Naive thymus-derived CD4-positive, alpha-beta T cell (primary cell): Measurements from ENCODE around the gene MMP17. TPM values are rescaled to one million over a fixed set of nuclear protein-coding genes. Genes with fewer than 3 reads are reported as not detected.

Experiments used
- polyA plus RNA-seq, 2 donors: library from polyadenylated mRNA; unstranded; fragments of 300-500 nt; fragmentation: Illumina TruSeq; gene quantifications; one replicate each; pipeline ENCODE4 v1.2.3, GENCODE V29; 2021
- total RNA-seq, 6 experiments: library from RNA in 5 of 6; stranded (reverse) in 5 of 6; gene quantifications; 1 replicate in 5 of 6; 2 replicates in 1 of 6; pipeline ENCODE4 v1.2.3 and lab custom pipeline; 2021 to 2026

The MMP17 gene
- total and polyA plus RNA-seq, 7 experiments from 2014 or later, result 1.1 to 9.3 TPM; not detected in 5

Other genes starting within 250 kb of the MMP17 start
- gene SFSWAP, start 117.3 kb upstream of the MMP17 start, total RNA-seq, result 100 to 1,000 TPM in 2 of 5 experiments, 10 to 100 TPM in 3; 65.6 to 120 (median 98.4) TPM
- 10 to 100 TPM; 16.9 to 23.9 TPM for gene SFSWAP, start 117.3 kb upstream of the MMP17 start, polyA plus RNA-seq
- 100 to 1,000 TPM in 1 of 5 experiments, 10 to 100 TPM in 4; 33.9 to 109 (median 43.8) TPM for gene ULK1, start 66.2 kb downstream of the MMP17 start, total RNA-seq
- 1 to 10 TPM in 1 of 2 donors, under 1 TPM in 1; 0.28 to 1.6 TPM for gene ULK1, start 66.2 kb downstream of the MMP17 start, polyA plus RNA-seq
- gene PUS1, start 100.9 kb downstream of the MMP17 start, total RNA-seq, result 10 to 100 TPM; 23.4 to 54.9 (median 49.2) TPM
- gene PUS1, start 100.9 kb downstream of the MMP17 start, polyA plus RNA-seq, result 10 to 100 TPM; 15.0 to 37.1 TPM
- 10 to 100 TPM; 62.2 to 86.8 (median 82.6) TPM for gene EP400, start 121.5 kb downstream of the MMP17 start, total RNA-seq
- 1 to 10 TPM; 2.8 to 6.0 TPM for gene EP400, start 121.5 kb downstream of the MMP17 start, polyA plus RNA-seq